ENCODE results near the gene ADAMTS2. TPM values are rescaled to one million over a fixed set of nuclear protein-coding genes. Genes with fewer than 3 reads are reported as not detected.

The ADAMTS2 gene
- total and polyA plus RNA-seq, 3 donors from 2014 or later = 10.9 to 19.8 (median 13.6) TPM

GRCh38 chr5:179153921-179154345, 191.3 kb downstream of the ADAMTS2 start:
- intact Hi-C loops (cut with DNase I; ENCODE audit: low total_unique reads) = no loop called here
- no peaks in the 10 kb centered on the region for H3K9me3 ChIP-seq
- no peak for TF ChIP-seq POLR2A (IDR thresholded peaks at IDR 0.05)
- TF ChIP-seq, protein P1, sequence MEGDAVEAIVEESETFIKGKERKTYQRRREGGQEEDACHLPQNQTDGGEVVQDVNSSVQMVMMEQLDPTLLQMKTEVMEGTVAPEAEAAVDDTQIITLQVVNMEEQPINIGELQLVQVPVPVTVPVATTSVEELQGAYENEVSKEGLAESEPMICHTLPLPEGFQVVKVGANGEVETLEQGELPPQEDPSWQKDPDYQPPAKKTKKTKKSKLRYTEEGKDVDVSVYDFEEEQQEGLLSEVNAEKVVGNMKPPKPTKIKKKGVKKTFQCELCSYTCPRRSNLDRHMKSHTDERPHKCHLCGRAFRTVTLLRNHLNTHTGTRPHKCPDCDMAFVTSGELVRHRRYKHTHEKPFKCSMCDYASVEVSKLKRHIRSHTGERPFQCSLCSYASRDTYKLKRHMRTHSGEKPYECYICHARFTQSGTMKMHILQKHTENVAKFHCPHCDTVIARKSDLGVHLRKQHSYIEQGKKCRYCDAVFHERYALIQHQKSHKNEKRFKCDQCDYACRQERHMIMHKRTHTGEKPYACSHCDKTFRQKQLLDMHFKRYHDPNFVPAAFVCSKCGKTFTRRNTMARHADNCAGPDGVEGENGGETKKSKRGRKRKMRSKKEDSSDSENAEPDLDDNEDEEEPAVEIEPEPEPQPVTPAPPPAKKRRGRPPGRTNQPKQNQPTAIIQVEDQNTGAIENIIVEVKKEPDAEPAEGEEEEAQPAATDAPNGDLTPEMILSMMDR (IDR thresholded peaks at IDR 0.05) = no peak
- no peak overlapping the region for H3K4me3 ChIP-seq
- no peaks in the 10 kb centered on the region for H3K27me3 ChIP-seq
- H3K36me3 ChIP-seq (ENCODE audit: low read depth, missing control alignments) = no peaks in the 10 kb centered on the region
- H3K27ac ChIP-seq = no peak overlapping the region
- 85 to 96% methylated on average over 4 to 18 of the region's 22 CpGs for WGBS, 2 donors
- no peak for DNase-seq
- no peaks in the 10 kb centered on the region for H3K4me1 ChIP-seq

GRCh38 chr5:179153341-179153901, 191.8 kb downstream of the ADAMTS2 start:
- intact Hi-C loops (cut with DNase I; ENCODE audit: low total_unique reads) = no loop called here
- 94% methylated on average over 3 to 24 of the region's 24 CpGs for WGBS, 2 donors
- H3K36me3 ChIP-seq (ENCODE audit: low read depth, missing control alignments) = no peaks in the 10 kb centered on the region
- H3K27me3 ChIP-seq = no peaks in the 10 kb centered on the region
- no peak for DNase-seq
- no peak for TF ChIP-seq POLR2A (IDR thresholded peaks at IDR 0.05)
- TF ChIP-seq, protein P1 (IDR thresholded peaks at IDR 0.05) = no peak
- H3K9me3 ChIP-seq = no peaks in the 10 kb centered on the region
- H3K4me1 ChIP-seq = no peaks in the 10 kb centered on the region
- no peak overlapping the region for H3K4me3 ChIP-seq
- no peak overlapping the region for H3K27ac ChIP-seq

DNA sequence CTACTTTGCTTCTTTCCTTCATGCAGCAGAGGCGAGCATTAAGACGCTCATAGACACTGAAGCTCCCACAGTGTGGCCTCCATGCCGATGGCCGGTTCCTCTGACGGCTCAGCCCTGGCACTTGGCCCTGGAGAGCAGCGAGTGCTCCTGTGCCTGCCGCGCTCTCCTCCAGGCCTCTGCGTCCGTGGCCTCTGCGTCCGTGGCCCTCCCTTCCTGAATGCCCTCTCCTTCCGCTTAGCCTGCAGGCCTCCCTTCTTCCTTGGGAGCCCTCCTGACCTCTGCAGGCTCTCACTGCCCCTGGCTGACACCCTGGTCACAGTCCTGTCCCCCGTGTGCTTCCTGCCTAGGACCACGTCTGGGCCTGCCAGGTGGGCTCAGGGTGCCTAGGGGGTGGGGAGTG, 192.3 kb downstream of the ADAMTS2 start:
- Histone ChIP-seq H3K27me3 (no peaks in the 10 kb centered on the region), H3K4me1 (no peaks in the 10 kb centered on the region), H3K9me3 (no peaks in the 10 kb centered on the region), H3K27ac (no peak overlapping the region), H3K4me3 (no peak overlapping the region), H3K36me3 (ENCODE audit: low read depth, missing control alignments) (no peaks in the 10 kb centered on the region)
- intact Hi-C loops (cut with DNase I; ENCODE audit: low total_unique reads) = no loop called here
- TF ChIP-seq, protein P1 (IDR thresholded peaks at IDR 0.05) = no peak
- TF ChIP-seq POLR2A (IDR thresholded peaks at IDR 0.05) = no peak
- no peak for DNase-seq
- WGBS, 2 donors = 95 to 97% methylated on average over 13 to 15 of the region's 15 CpGs

GRCh38 chr5:179152144-179152895, 192.9 kb downstream of the ADAMTS2 start:
- H3K27ac ChIP-seq = no peak overlapping the region
- H3K36me3 ChIP-seq (ENCODE audit: low read depth, missing control alignments) = no peaks in the 10 kb centered on the region
- no peaks in the 10 kb centered on the region for H3K27me3 ChIP-seq
- no peaks in the 10 kb centered on the region for H3K4me1 ChIP-seq
- 87 to 93% methylated on average over 8 to 18 of the region's 18 CpGs for WGBS, 2 donors
- no peak for DNase-seq
- no peak overlapping the region for H3K4me3 ChIP-seq
- H3K9me3 ChIP-seq = no peaks in the 10 kb centered on the region
- intact Hi-C loops (cut with DNase I; ENCODE audit: low total_unique reads) = no loop called here
- no peak for TF ChIP-seq POLR2A (IDR thresholded peaks at IDR 0.05)
- TF ChIP-seq, protein P1 (IDR thresholded peaks at IDR 0.05) = no peak
